AG09319 (cell line): ENCODE data around the gene PKP1.

ENCODE experiments used
- DNase-seq: peaks from one replicate; pipeline ENCODE4 v3.0.0-alpha.2; 2010; ENCODE audit warnings: low read depth; ENCODE audit errors: extremely low read depth
- CTCF ChIP-seq: IDR thresholded peaks from 2 replicates; pipeline ENCODE4 v1.5.1; 2011; ENCODE audit warnings: low read depth, mild to moderate bottlenecking, inconsistent platforms, low read length, moderate library complexity

Gene PKP1

GRCh38 chr1:201364808-201365105, 81.5 kb downstream of the PKP1 start:
- DNase-seq: no peak
- TF ChIP-seq CTCF: no peak

GRCh38 chr1:201365251-201365650, 81.9 kb downstream of the PKP1 start:
- no peak for TF ChIP-seq CTCF
- no peak for DNase-seq

- no peak for TF ChIP-seq CTCF
- DNase-seq: no peak
These were observed 83.4 kb downstream of the PKP1 start for GRCh38 chr1:201366696-201367095.

- no peak for DNase-seq
- TF ChIP-seq CTCF: no peak
These were observed 85.9 kb downstream of the PKP1 start for GRCh38 chr1:201369209-201369608.

- no peak for DNase-seq
- TF ChIP-seq CTCF: no peak
These were observed 87.2 kb downstream of the PKP1 start for GRCh38 chr1:201370500-201370899.

GRCh38 chr1:201371276-201371675, 88.0 kb downstream of the PKP1 start:
- DNase-seq: no peak
- no peak for TF ChIP-seq CTCF

- TF ChIP-seq CTCF: no peak
These were observed 88.5 kb downstream of the PKP1 start for GRCh38 chr1:201371792-201372191.

More at GRCh38 chr1:201371792-201372191, 88.5 kb downstream of the PKP1 start:
- no peak for DNase-seq
